GM23338 (cell line): Measurements from ENCODE around the gene USP31. TPM values are rescaled to one million over a fixed set of nuclear protein-coding genes. Genes with fewer than 3 reads are reported as not detected.

ENCODE experiments used
- ATAC-seq: fragments of 200-7000 bp; cut with Tn5 transposase; 3 replicates; pipeline ENCODE4 v1.9.1; 2020
- DNase-seq: peaks from one replicate; pipeline ENCODE4 v3.0.0-alpha.2; 2015; ENCODE audit warnings: low spot score
- H2AFZ ChIP-seq: fragments of 200-600 bp; sonication (generic); 2 replicates; pipeline ENCODE4 v1.8.0; 2016; ENCODE audit warnings: antibody characterized with exemption, mild to moderate bottlenecking, moderate library complexity
- H3F3A ChIP-seq: fragments of 200-600 bp; sonication (generic); replicated peaks from 2 replicates; pipeline ENCODE4 v1.8.0; 2017; ENCODE audit warnings: antibody characterized with exemption, mixed run types, low read depth
- H3K27ac ChIP-seq: fragments of 200-600 bp; sonication (generic); 2 replicates; pipeline ENCODE4 v1.6.1; 2016; ENCODE audit warnings: low read depth
- H3K27me3 ChIP-seq: fragments of 200-600 bp; sonication (generic); 2 replicates; pipeline ENCODE4 v1.8.0; 2016; ENCODE audit warnings: mild to moderate bottlenecking, mixed run types, moderate library complexity; ENCODE audit not compliant: insufficient read depth
- H3K36me3 ChIP-seq: fragments of 200-600 bp; sonication (generic); 2 replicates; pipeline ENCODE4 v1.8.0; 2016; ENCODE audit warnings: mild to moderate bottlenecking; ENCODE audit not compliant: insufficient read depth
- H3K4me1 ChIP-seq: fragments of 200-600 bp; sonication (generic); 2 replicates; pipeline ENCODE4 v1.8.0; 2016; ENCODE audit warnings: mild to moderate bottlenecking, moderate library complexity; ENCODE audit not compliant: insufficient read depth
- H3K4me2 ChIP-seq: fragments of 200-600 bp; sonication (generic); 2 replicates; pipeline ENCODE4 v1.7.1; 2017; ENCODE audit warnings: mixed run types
- H3K4me3 ChIP-seq: fragments of 200-600 bp; sonication (generic); 2 replicates; pipeline ENCODE4 v1.6.1; 2016; ENCODE audit warnings: mixed run types
- H3K79me2 ChIP-seq: fragments of 200-600 bp; sonication (generic); replicated peaks from 2 replicates; pipeline ENCODE4 v1.8.0; 2017; ENCODE audit warnings: mild to moderate bottlenecking; ENCODE audit not compliant: insufficient read depth
- H3K9me2 ChIP-seq: fragments of 200-600 bp; sonication (generic); 2 replicates; pipeline ENCODE4 v1.8.0; 2017; ENCODE audit not compliant: insufficient read depth
- H4K20me1 ChIP-seq: fragments of 200-600 bp; sonication (generic); replicated peaks from 2 replicates; pipeline ENCODE4 v1.8.0; 2017; ENCODE audit warnings: mild to moderate bottlenecking; ENCODE audit not compliant: insufficient read depth
- H3K27ac Mint-ChIP-seq: 2 replicates; pipeline ENCODE4 v1.8.0; 2020; ENCODE audit warnings: inconsistent platforms, mild to moderate bottlenecking, moderate library complexity, mixed read lengths
- H3K27me3 Mint-ChIP-seq: 3 replicates; pipeline ENCODE4 v1.8.0; 2022; ENCODE audit warnings: low read depth, mild to moderate bottlenecking, moderate library complexity, mixed read lengths, inconsistent platforms; ENCODE audit not compliant: insufficient read depth, poor library complexity
- H3K36me3 Mint-ChIP-seq: 3 replicates; pipeline ENCODE4 v1.8.0; 2021; ENCODE audit warnings: low read depth, mild to moderate bottlenecking, inconsistent platforms, moderate library complexity, mixed read lengths
- H3K4me1 Mint-ChIP-seq: 3 replicates; pipeline ENCODE4 v1.8.0; 2020; ENCODE audit warnings: mild to moderate bottlenecking, inconsistent platforms, mixed read lengths
- H3K4me3 Mint-ChIP-seq: 3 replicates; pipeline ENCODE4 v1.8.0; 2021; ENCODE audit warnings: moderate library complexity, mild to moderate bottlenecking, inconsistent platforms, mixed read lengths
- H3K9me3 Mint-ChIP-seq: 3 replicates; pipeline ENCODE4 v1.8.0; 2020; ENCODE audit warnings: moderate library complexity, mild to moderate bottlenecking, inconsistent platforms, mixed read lengths
- CTCF ChIP-seq, 2 experiments: fragments of 200-600 bp in 1 of 2; sonication (generic) in 1 of 2; conservative IDR thresholded peaks; 2 replicates each; pipeline versions ENCODE4 v1.5.1 to v1.6.1; 2016 to 2017; ENCODE audit warnings: antibody characterized with exemption in 2 of 2, low read depth in 2 of 2, mild to moderate bottlenecking in 2 of 2, moderate library complexity in 1 of 2
- ETS1 ChIP-seq: IDR thresholded peaks from 2 replicates; pipeline ENCODE4 v1.6.1; 2016; ENCODE audit warnings: antibody characterized with exemption
- EZH2 ChIP-seq: fragments of 200-600 bp; sonication (generic); IDR thresholded peaks from one replicate; pipeline ENCODE4 v1.8.0; 2017; ENCODE audit warnings: antibody characterized with exemption, mild to moderate bottlenecking, low read depth; ENCODE audit not compliant: unreplicated experiment
- EZH2phosphoT487 ChIP-seq: fragments of 200-600 bp; sonication (generic); IDR thresholded peaks from one replicate; pipeline ENCODE4 v1.8.1; 2018; ENCODE audit warnings: antibody characterized with exemption; ENCODE audit not compliant: unreplicated experiment
- JUNB ChIP-seq: IDR thresholded peaks from one replicate; pipeline ENCODE4 v1.6.1; 2016; ENCODE audit warnings: antibody characterized with exemption; ENCODE audit not compliant: unreplicated experiment
- NANOG ChIP-seq: IDR thresholded peaks from 2 replicates; pipeline ENCODE4 v1.6.1; 2016; ENCODE audit warnings: antibody characterized with exemption, borderline replicate concordance
- POLR2AphosphoS5 ChIP-seq: IDR thresholded peaks from 2 replicates; pipeline ENCODE4 v1.6.1; 2016; ENCODE audit warnings: antibody characterized with exemption, low read depth
- REST ChIP-seq: IDR thresholded peaks from one replicate; pipeline ENCODE4 v1.6.1; 2018; ENCODE audit warnings: antibody characterized with exemption; ENCODE audit not compliant: unreplicated experiment
- STAT1 ChIP-seq: IDR thresholded peaks from one replicate; pipeline ENCODE4 v1.6.1; 2016; ENCODE audit warnings: antibody characterized with exemption; ENCODE audit not compliant: unreplicated experiment
- ZNF114 ChIP-seq: fragments of 250-450 bp; sonication (Bioruptor Pico); IDR thresholded peaks from 2 replicates; pipeline ENCODE4 v1.5.0; 2020; ENCODE audit warnings: mild to moderate bottlenecking, moderate library complexity
- ZNF331 ChIP-seq: fragments of 250-450 bp; sonication (Bioruptor Pico); IDR thresholded peaks from 2 replicates; pipeline ENCODE4 v1.5.0; 2020; ENCODE audit warnings: low read depth, mild to moderate bottlenecking, moderate library complexity
- polyA plus RNA-seq: library from polyadenylated mRNA; unstranded; fragments of >200 nt; fragmentation: Nextera tagmentation; extraction: Ambion mirVana; gene quantifications from 2 replicates; pipeline ENCODE4 v1.2.1, GENCODE V29; 2016
- total RNA-seq: library from RNA; depleted of rRNA; stranded (reverse); fragments of >200 nt; shearing (Covaris generic); gene quantifications from 2 replicates; pipeline ENCODE4 v1.2.3, GENCODE V29; 2014

USP31 gene
- total and polyA plus RNA-seq, 2 experiments from 2014 or later = 4.3 to 17.9 TPM

- H3K27ac Mint-ChIP-seq = no peak overlapping the region
- no peak overlapping the region for H3K4me3 ChIP-seq
- no peaks in the 10 kb centered on the region for H3K9me2 ChIP-seq
- no peak for ATAC-seq
- H3K9me3 Mint-ChIP-seq = no peaks in the 10 kb centered on the region
- TF ChIP-seq EZH2phosphoT487 (no peak), EZH2 (no peak), JUNB (no peak), CTCF (conservative IDR thresholded peaks at IDR 0.05; ENCODE audit: low read depth in 2 of 2) (no peak), POLR2AphosphoS5 (no peak), ETS1 (no peak), STAT1 (no peak), ZNF114 (CRISPR knock-in tag) (no peak), REST (no peak)
- H3K4me1 ChIP-seq = peaks cover 13% of the 10 kb centered on the region; the same call in 1 of the 2 replicates
- DNase-seq = no peak
- H3K79me2 ChIP-seq = no peaks in the 10 kb centered on the region
- no peak overlapping the region for H3K4me2 ChIP-seq
- H3K36me3 Mint-ChIP-seq = no peaks in the 10 kb centered on the region
- no peaks in the 10 kb centered on the region for H3F3A ChIP-seq
- H4K20me1 ChIP-seq = peaks cover 4% of the 10 kb centered on the region
- H3K27me3 Mint-ChIP-seq = peaks cover 8% of the 10 kb centered on the region
- H3K36me3 ChIP-seq = no peaks in the 10 kb centered on the region
- peaks cover 11% of the 10 kb centered on the region for H3K27me3 ChIP-seq
- H3K4me1 Mint-ChIP-seq = peaks cover 9% of the 10 kb centered on the region
- H3K4me3 Mint-ChIP-seq = no peak overlapping the region
- H3K27ac ChIP-seq = no peak overlapping the region
- no peak overlapping the region for H2AFZ ChIP-seq
Measured at GRCh38 chr16:23188911-23189310, 39.7 kb upstream of the USP31 start.

GRCh38 chr16:23187341-23187740 lies 38.1 kb upstream of the USP31 start:
- peaks cover 19% of the 10 kb centered on the region for H3K27me3 Mint-ChIP-seq
- peaks cover 22% of the 10 kb centered on the region; the same call in 1 of the 2 replicates for H3K4me1 ChIP-seq
- H3K4me2 ChIP-seq = no peak overlapping the region
- no peaks in the 10 kb centered on the region; the same call in 1 of the 2 replicates for H4K20me1 ChIP-seq
- no peak for DNase-seq
- H3K36me3 Mint-ChIP-seq = no peaks in the 10 kb centered on the region
- no peaks in the 10 kb centered on the region; the same call in 2 of the 3 replicates for H3K9me3 Mint-ChIP-seq
- H3K4me3 ChIP-seq = no peak overlapping the region
- no peak overlapping the region for H3K4me3 Mint-ChIP-seq
- H3K4me1 Mint-ChIP-seq = peaks cover 9% of the 10 kb centered on the region
- H3F3A ChIP-seq = no peaks in the 10 kb centered on the region
- H3K27ac Mint-ChIP-seq = no peak overlapping the region
- no peaks in the 10 kb centered on the region for H3K79me2 ChIP-seq
- ATAC-seq = no peak
- no peaks in the 10 kb centered on the region for H3K9me2 ChIP-seq
- H2AFZ ChIP-seq = no peak overlapping the region
- H3K27ac ChIP-seq = no peak overlapping the region
- peaks cover 24% of the 10 kb centered on the region for H3K27me3 ChIP-seq
- H3K36me3 ChIP-seq = no peaks in the 10 kb centered on the region
- no peak for TF ChIP-seq POLR2AphosphoS5
- TF ChIP-seq ZNF331 (CRISPR knock-in tag) = no peak
- TF ChIP-seq REST = no peak
- no peak for TF ChIP-seq STAT1
- no peak for TF ChIP-seq EZH2phosphoT487
- no peak for TF ChIP-seq NANOG
- TF ChIP-seq ETS1 = no peak
